GM18858 (cell line): ENCODE measurements around the gene AMPD2.

Experiments used
- ATAC-seq: cut with Tn5 transposase; IDR thresholded peaks from one replicate; pipeline ENCODE4 v1.9.1; 2021; ENCODE audit not compliant: unreplicated experiment

AMPD2 gene

GRCh38 chr1:109616391-109616790, 3.2 kb upstream of the AMPD2 start:
- no peak for ATAC-seq

GRCh38 chr1:109617291-109617801, 2.3 kb upstream of the AMPD2 start:
- no peak for ATAC-seq

GRCh38 chr1:109618661-109619575, 719 bp upstream of the AMPD2 start:
- ATAC-seq: no peak

GRCh38 chr1:109620401-109620791, 759 bp downstream of the AMPD2 start:
- ATAC-seq: no peak

DNA sequence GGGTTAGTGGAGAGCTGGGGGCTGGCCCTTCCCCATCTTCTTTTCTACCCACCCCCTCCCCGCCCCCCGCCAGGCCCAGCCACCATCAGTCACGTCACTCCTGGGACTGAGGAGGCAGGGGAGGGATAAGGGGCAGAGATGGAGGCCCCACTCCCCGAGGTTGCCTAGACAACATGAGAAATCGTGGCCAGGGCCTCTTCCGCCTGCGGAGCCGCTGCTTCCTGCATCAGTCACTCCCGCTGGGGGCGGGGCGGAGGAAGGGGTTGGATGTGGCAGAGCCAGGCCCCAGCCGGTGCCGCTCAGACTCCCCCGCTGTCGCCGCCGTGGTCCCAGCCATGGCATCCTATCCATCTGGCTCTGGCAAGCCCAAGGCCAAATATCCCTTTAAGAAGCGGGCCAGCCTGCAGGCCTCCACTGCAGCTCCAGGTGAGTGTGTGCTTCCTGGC, 1.2 kb downstream of the AMPD2 start:
- peak; percentile 67 for ATAC-seq

- no peak for ATAC-seq
Observed at GRCh38 chr1:109621379-109622136, 1.9 kb downstream of the AMPD2 start.

DNA sequence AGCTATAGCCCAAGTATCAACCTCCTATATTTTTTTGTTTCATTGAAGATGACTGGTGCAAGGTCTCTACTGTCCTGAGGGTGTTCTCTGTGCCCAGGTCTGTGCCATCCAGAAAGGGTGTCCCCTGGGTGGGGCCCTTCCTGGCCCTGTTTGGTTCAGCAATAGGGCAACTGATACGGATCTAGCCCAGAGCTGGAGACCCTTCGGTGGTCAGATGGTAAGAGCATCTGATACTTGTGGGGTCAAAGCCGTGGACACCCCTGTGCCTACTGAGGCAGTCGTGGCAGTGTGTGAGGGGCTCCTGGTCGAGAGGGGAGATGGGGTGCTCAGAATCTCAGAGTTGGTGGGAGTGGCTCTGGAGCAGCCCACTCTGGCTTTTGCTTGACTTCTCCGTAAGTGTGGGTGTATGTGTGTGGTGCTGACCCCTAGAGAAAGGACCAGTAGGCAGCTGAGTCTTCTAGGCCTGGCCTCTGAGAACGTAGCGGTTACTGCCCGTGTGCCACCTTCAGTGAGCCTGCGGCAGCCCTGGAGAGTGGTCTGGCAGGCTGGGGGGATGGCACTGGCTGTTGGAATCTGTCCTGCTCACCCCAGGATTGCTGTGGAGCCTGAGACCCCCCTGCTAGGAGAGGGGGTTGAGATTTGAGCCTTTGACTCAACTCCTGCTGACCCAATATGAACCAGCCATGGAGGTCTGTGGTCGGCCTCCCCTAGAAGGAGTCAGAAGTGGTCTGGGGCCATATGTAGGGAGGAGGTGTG, 2.7 kb downstream of the AMPD2 start:
- ATAC-seq: no peak

- no peak for ATAC-seq
Observed at GRCh38 chr1:109622895-109623294, 3.3 kb downstream of the AMPD2 start.

- ATAC-seq: no peak
Observed at GRCh38 chr1:109623601-109624161, 4.0 kb downstream of the AMPD2 start.

GRCh38 chr1:109624201-109625010, 4.8 kb downstream of the AMPD2 start:
- ATAC-seq: no peak

GRCh38 chr1:109625176-109625575, 5.5 kb downstream of the AMPD2 start:
- no peak for ATAC-seq

DNA sequence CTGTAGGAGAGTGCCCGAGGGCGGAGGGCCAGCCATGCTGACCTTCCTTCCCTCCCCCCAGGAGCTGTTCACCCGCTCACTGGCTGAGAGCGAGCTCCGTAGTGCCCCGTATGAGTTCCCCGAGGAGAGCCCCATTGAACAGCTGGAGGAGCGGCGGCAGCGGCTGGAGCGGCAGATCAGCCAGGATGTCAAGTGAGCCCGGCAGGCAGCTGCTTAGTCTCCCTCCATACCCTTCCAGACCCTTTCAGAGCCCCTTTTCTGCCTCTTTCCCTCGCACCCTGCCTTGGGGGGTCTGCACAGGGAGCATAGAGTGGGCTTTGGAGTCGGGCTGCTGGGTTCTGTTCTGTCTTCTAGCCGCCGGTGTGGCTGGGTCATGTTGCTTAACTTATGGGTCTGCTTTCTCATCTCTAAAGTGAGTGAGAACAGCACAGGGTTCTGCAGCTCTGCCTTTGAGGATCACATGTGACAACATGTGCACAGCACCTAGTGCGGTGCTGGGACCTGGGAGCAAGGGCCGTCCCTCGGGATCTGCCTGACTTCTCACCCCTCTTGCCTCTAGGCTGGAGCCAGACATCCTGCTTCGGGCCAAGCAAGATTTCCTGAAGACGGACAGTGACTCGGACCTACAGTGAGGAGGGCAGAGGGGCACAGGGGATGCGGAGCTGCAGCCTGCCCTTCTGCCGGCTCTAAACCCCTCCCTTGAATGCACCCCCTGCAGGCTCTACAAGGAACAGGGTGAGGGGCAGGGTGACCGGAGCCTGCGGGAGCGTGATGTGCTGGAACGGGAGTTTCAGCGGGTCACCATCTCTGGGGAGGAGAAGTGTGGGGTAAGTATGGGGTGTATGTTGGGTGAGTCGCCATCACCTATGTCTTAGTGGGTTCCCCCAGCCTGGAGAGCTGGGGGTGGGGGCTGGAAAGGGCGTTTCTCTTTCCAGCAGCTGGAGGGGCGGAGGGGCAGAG, 6.2 kb downstream of the AMPD2 start:
- ATAC-seq: no peak

- no peak for ATAC-seq
Observed at GRCh38 chr1:109626682-109627408, 7.2 kb downstream of the AMPD2 start.

DNA sequence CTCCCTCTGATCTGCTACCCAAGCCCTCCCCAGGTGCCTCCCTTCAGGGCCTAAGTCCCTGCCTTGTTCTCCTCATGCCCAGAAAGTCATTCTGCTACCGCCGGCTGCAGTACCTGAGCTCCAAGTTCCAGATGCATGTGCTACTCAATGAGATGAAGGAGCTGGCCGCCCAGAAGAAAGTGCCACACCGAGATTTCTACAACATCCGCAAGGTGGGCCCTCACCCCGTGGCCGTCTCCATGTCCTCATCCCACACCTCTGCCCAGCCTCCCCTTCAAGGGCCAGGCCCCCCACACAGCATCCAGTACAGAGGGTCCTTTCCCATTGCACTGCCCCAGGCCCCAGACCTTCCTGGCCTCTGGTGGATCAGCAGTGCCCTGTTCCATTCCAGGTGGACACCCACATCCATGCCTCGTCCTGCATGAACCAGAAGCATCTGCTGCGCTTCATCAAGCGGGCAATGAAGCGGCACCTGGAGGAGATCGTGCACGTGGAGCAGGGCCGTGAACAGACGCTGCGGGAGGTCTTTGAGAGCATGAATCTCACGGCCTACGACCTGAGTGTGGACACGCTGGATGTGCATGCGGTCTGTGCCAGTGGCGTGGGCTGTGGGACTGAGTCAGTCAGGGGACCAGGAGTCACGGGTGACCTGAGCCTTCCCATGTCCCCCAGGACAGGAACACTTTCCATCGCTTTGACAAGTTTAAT, 8.2 kb downstream of the AMPD2 start:
- ATAC-seq: no peak

DNA sequence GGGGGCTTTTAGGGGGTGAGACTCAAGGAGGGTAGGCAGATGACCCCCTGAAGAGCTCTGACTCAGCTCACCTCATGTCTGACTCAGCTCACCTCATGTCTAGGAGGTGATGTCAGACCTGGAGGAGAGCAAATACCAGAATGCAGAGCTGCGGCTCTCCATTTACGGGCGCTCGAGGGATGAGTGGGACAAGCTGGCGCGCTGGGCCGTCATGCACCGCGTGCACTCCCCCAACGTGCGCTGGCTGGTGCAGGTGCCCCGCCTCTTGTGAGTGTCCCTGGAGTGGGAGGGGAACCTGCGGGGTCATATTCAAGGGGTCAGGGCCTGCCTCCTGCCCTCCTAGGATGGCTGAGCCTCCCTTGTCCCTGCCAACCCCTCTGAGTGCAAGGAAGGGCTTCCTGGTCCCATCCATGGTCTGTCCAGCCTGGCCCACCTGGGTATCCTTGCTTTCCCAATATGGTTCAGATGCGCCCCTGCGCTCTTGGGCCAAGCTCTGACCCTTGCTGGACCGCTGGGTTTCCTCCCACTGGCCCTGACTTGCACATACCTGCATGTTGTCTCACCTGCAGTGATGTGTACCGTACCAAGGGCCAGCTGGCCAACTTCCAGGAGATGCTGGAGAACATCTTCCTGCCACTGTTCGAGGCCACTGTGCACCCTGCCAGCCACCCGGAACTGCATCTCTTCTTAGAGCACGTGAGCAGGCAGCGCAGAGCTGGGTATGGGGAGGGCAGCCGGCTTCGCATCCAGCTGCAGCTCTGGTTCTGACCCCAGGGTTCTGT, 9.1 kb downstream of the AMPD2 start:
- ATAC-seq: no peak

DNA sequence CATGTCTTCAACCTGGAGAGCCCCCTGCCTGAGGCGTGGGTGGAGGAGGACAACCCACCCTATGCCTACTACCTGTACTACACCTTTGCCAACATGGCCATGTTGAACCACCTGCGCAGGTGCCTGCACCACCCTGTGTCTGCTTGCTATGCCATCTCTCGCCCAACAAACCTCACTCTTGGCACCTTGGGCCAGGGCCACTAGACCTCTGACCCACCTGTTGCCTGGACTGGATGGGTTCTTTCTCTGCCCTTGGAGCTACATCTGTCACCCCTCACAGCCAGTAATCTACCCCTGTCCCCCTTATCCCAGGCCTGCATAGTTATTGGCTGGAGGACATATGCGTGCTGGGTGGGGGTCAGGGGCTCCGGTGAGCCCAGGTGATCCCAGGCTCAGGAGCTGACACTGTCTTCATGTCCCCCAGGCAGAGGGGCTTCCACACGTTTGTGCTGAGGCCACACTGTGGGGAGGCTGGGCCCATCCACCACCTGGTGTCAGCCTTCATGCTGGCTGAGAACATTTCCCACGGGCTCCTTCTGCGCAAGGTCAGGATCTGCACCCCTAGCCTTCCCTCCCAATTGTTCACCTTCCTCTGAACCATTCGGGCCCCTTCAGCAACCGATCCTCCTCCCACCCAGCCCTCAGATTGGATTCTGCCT, 9.9 kb downstream of the AMPD2 start:
- ATAC-seq: no peak
